EL (cell line): ENCODE measurements around the gene SLC25A11.
"Not testable (repeated sequence)": the region's sequence is repeated elsewhere in the genome, so short reads cannot be mapped to it uniquely, and the experiment has no call there.

ENCODE experiments used
- DNase-seq: peaks from one replicate; pipeline ENCODE4 v3.0.0-alpha.2; 2016

The SLC25A11 gene

GRCh38 chr17:4919511-4920047, 20.3 kb downstream of the SLC25A11 start:
- DNase-seq: no peak

DNA sequence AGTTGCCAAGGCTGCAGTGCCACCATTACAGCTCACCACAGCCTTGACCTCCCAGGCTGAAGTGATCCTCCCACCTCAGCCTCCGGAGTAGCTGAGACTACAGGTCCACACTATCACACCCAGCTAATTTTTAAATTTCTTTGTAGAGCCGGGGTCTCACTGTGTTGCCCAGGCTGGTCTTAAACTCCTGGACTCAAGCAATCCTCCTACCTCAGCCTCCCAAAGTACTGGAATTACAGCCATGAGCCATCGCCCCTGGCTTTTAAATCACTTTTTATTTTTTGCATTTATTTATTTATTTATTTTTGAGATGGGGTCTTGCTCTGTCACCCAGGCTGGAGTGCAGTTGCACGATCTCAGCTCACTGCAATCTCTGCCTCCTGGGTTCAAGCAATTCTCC, 25.3 kb downstream of the SLC25A11 start:
- DNase-seq: not testable (repeated sequence)

DNA sequence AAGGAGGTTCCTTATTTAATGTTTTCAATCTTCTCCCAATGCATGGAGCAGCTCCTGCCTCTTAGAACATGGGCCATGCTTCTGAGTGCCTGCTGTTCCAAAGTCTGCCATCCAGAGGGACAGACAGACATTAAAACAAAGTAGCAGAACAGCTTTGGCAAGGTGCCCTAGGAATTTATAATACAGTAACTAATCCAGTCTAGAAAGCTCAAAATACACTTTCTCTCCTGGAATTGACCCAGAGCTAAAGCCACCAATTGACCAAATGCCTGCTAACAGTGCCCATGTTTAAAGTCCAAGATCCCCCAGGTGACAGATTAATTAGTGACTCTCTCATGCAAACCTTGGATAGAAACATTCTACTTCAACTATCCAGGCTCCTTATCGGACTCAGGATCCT, 25.9 kb downstream of the SLC25A11 start:
- peak; percentile 29 for DNase-seq

DNA sequence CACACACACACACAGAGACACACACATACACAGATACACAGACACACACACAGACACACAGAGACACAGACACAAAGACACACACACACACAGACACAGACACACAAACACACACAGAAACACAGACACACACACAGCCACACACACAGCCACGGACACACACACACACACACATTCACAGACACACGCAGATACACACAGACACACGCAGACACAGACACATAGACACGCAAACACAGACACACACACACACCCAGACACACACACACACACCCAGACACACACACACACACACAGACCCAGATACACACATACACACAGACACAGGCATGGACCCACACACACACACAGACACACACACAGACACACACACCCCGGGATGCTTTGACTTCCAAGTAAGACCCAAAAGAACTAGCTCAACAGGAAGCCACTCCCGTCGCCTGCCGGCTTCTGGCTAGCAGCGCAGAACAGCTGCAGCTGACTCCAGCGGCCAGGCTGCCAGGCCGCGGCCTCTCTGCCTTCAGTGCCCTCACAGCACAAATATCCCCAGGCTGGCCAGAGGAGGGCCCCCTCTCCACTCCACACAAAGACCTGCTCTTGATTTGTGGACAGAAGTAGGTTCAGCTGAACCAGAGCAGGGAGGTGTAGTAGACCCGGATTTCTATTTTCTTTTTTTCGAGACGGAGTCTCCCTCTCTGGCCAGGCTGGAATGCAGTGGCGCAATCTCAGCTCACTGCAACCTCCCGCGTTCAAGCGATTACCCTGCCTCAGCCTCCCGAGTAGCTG, 30.9 kb downstream of the SLC25A11 start:
- DNase-seq: peak; percentile 95

DNA sequence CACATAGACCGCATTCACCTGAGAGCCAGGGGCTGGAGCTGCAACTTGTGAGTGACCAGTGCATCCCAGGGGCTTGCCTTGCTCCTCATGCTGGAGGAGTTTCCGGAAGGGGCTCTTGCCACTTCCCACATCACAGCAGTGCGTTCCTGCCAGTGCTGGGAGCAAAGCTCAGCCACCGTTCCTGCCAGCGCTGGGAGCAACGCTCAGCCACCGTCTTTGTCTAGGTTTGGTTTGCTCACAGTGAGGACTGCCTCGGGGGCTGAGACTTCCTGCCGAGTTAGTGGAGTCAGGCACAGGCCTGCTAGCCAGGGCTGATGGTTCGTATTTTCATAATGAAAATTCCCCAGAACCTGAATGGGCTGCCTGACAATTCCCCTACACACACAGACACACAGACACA, 31.5 kb downstream of the SLC25A11 start:
- DNase-seq: peak; percentile 52

GRCh38 chr17:4906642-4907041, 33.2 kb downstream of the SLC25A11 start:
- DNase-seq: not testable (repeated sequence)

DNA sequence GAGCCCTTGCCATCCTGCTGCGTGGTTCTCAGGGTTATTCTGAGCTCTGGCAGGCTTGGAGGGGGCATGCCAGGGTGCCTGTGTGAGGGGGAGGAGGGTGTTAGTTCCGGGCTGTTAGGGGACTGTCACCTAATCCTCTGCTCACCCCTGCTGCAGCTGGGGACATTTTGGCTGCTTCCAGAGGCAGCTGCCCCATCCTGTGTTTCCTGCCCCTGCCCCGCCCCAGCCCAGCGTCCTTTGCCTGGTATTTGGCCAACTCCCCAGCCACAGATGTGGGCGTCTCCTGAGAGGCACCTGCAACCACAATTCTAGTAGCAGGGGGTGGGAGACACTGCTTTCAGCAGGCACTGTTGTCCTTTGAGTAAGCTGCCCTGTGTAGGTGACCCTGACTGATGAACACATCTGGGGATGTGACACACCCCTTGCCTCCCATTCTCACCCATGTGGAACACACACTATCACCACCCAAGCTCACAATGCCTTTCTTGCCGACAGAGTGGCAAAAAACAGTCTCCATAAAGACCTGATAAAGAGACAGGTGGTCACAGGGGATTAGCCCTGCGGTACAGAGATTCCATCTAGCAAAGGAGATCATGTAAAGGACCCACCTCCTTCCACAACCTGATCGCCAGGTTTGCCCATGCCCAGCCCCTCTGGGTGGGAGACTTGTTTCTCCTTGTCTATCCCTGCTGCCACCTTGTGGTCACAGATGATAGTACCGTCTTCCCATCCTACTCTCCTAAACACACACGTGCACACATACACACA, 36.6 kb downstream of the SLC25A11 start, which contains the start of gene CHRNE:
Gene CHRNE, minus strand, starts transcription at position 48 of the 768 bp plus-strand sequence. Its CDS starts 35 bp downstream, at position 13.
- DNase-seq: peak; percentile 72

- DNase-seq: no peak
These were observed 37.3 kb downstream of the SLC25A11 start for GRCh38 chr17:4902540-4902939.

- DNase-seq: no peak
These were observed 38.0 kb downstream of the SLC25A11 start for GRCh38 chr17:4901648-4902344.

DNA sequence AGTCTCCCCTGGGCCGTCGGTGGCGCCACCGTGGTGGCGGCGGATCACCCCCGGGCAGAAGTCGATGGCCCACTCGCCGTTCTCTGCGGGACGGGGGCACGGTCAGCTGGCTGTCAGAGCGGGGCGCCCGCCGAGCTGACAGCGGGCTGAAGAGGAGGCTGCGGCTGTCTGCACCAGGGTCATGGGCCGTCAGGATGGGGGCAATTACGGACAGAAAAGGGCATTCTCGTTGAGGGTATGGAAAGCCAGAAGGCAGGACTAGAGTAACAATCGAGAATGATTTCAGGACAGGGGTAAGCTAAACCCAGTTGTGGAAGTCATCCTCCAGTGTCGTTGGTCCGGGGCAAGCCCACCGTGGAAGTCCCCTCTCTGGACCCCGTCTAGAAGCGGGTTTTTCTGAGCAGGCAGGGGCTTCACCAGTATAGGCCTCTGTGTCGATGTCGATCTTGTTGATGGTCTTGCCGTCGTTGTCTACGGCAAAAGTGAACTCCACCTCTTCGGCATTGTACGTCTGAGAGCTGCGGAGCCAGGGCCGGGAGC, 38.7 kb downstream of the SLC25A11 start:
- DNase-seq: no peak

DNA sequence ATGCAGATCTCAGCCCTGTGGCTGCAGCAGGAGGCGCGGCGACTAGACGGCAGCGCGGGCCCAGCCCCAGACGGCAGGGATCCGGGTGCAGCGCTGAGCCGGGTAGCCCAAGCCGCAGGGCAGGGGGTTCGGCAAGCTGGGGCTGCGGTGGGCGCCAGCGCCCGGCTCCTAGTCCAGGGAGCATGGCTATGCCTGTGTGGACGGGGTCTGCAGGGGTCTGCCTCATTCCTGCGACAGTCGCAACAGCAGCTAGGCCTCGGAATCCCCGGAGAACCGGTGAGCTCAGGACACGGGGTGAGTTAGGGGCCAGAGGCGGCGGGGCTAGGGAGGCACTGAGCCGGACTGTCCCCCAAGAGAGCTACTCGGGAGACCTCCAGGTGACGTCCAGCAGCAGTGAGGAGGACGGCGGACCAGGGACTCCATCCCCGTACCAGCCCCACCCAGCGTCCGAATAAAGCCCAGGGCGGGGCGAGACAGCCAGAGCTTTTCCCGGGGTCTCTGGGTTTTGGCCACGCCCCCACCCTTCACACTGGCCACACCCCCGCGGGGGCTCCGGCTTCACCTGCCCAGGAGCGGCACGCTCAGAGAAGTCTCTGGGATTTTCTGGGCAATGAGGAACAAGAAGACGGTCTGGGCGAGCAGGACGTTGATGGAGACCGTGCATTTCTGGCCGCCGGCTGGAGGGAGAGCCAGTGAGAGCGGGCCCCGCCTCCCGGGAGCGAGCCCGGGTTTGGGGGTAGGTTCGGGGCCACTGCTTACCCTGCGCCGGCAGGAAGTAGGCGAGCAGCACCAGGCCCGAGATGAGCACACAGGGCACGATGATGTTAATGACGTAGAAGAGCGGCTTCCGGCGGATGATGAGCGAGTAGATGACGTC, 39.4 kb downstream of the SLC25A11 start:
- no peak for DNase-seq

GRCh38 chr17:4899341-4900230, 40.3 kb downstream of the SLC25A11 start, which contains the start of gene C17orf107:
TSS of gene C17orf107 (plus strand) at chr17:4899536. CDS start at chr17:4899763, 227 bp downstream.
- DNase-seq: peak; percentile 68

DNA sequence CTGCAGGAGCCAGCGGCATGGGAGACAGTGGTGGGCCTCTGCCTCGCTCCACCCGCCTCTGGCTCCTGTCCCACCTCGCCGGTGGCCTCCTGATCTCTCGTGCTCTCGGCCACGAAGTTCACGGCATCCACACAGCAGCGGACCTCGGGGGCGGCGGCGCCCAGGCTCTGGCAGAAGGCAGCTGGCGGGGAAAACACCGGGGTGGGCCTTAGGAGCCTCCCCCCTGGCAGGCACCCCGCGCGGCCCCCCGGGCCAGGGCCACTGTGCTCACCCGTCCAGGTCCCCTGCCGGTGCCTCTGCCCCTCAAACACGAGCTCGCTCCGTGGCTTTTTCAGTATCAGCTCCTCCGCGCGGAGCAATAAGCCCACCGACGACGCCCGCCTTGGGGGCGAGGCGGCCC, 40.9 kb downstream of the SLC25A11 start:
- no peak for DNase-seq

DNA sequence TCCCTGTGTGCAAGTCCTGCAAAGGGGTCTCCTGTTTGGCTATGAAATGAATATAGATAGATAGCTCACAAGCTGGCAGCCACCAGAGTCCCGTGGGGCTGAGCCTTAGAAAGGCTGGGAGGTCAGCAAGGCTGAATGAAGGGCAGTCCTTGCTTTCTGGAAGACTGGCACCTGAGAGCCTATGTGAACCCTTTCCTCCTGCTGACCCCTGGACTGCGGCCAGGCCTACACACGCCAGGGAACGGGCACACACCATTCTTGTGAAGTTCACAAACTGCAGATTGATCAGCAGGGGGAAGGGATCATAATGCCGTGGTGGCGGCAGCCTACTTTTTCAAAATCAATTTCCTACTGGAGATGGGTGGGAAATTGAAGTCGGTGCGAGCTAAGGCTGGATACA, 41.5 kb downstream of the SLC25A11 start:
- no peak for DNase-seq

DNA sequence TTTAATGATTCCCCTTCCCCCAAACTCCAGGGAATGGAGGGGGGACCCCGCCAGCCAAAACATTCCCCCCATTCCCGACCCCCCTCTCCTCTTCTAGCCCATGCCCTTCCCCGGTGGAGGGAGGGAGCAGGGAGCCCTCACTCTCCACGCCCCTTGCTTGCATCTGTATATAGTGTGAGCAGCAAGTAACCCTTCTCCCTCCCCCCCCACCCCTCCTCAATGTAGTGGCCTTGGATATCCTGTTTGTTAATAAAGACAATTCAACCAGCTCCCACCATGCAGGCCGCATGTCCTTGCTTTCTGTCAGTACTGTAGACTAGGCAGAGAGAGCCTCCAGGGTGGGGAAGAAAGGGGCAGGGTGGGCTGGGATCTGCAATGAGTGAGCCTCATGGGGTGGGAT, 42.1 kb downstream of the SLC25A11 start:
- no peak for DNase-seq

- DNase-seq: no peak
These were observed 42.6 kb downstream of the SLC25A11 start for GRCh38 chr17:4897198-4897687.

- DNase-seq: no peak
These were observed 43.3 kb downstream of the SLC25A11 start for GRCh38 chr17:4896332-4897197.

GRCh38 chr17:4895657-4896331, 44.1 kb downstream of the SLC25A11 start:
- DNase-seq: no peak

DNA sequence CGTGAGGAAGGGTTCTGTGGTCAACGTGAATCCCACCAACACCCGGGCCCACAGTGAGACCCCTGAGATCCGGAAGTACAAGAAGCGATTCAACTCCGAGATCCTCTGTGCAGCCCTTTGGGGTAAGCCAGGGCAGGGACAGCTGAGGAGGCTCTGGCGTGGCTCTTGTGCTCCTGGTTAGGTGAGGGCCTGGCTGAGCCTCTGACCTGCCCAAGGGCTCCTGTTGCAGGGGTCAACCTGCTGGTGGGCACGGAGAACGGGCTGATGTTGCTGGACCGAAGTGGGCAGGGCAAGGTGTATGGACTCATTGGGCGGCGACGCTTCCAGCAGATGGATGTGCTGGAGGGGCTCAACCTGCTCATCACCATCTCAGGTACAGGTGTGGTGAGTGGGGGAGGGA, 44.7 kb downstream of the SLC25A11 start:
- DNase-seq: no peak
